HepG2 (cell line): ENCODE results near the gene TMCC1. TPM values are rescaled to one million over a fixed set of nuclear protein-coding genes. Genes with fewer than 3 reads are reported as not detected.

Source experiments
- FOXA1 ChIP-seq, 2 experiments: fragments of 450-650 bp in 1 of 2; sonication (generic) in 1 of 2; formaldehyde crosslinking in 1 of 2; IDR thresholded peaks; 2 replicates each; pipeline versions ENCODE4 v1.4.0 to v1.6.1; 2016 to 2020; ENCODE audit warnings: missing genetic modification reagents in 1 of 2
- HOXA5 ChIP-seq: sonication (generic); formaldehyde crosslinking; IDR thresholded peaks from 2 replicates; pipeline ENCODE4 v1.4.0; 2020; ENCODE audit warnings: missing genetic modification reagents
- KMT2A ChIP-seq: sonication (generic); formaldehyde crosslinking; IDR thresholded peaks from 2 replicates; pipeline ENCODE4 v1.4.0; 2020; ENCODE audit warnings: missing genetic modification reagents
- MAZ ChIP-seq, 2 experiments: sonication (generic) in 1 of 2; formaldehyde crosslinking in 1 of 2; IDR thresholded peaks; 2 replicates each; pipeline versions ENCODE4 v1.5.0 to v1.6.1; 2012 to 2020; ENCODE audit warnings: low read depth in 2 of 2, mild to moderate bottlenecking in 2 of 2, borderline replicate concordance in 1 of 2, improper control_type of control experiment in 1 of 2, low read length in 1 of 2, missing genetic modification reagents in 1 of 2, moderate library complexity in 1 of 2
- NFYB ChIP-seq: sonication (generic); formaldehyde crosslinking; IDR thresholded peaks from 2 replicates; pipeline ENCODE4 v1.4.0; 2020; ENCODE audit warnings: missing genetic modification reagents
- RFX5 ChIP-seq: IDR thresholded peaks from 2 replicates; pipeline ENCODE4 v1.6.1; 2011; ENCODE audit warnings: low read depth, low read length, improper control_type of control experiment
- TBX3 ChIP-seq: fragments of 450-650 bp; IDR thresholded peaks from 2 replicates; pipeline ENCODE4 v1.6.1; 2017; ENCODE audit warnings: antibody characterized with exemption, mild to moderate bottlenecking, inconsistent platforms, borderline replicate concordance
- YEATS2 ChIP-seq: sonication (generic); formaldehyde crosslinking; IDR thresholded peaks from 2 replicates; pipeline ENCODE4 v1.4.0; 2020; ENCODE audit warnings: missing genetic modification reagents, borderline replicate concordance
- YY1 ChIP-seq: IDR thresholded peaks from 2 replicates; pipeline ENCODE4 v1.6.1; 2011; ENCODE audit warnings: low read length, low read depth, moderate library complexity, mild to moderate bottlenecking; ENCODE audit not compliant: insufficient read depth, insufficient replicate concordance
- ZMYM4 ChIP-seq: sonication (generic); formaldehyde crosslinking; IDR thresholded peaks from 2 replicates; pipeline ENCODE4 v1.8.1; 2023; ENCODE audit warnings: mild to moderate bottlenecking, missing genetic modification reagents
- ZNF143 ChIP-seq: sonication (generic); formaldehyde crosslinking; IDR thresholded peaks from 2 replicates; pipeline ENCODE4 v1.4.0; 2020; ENCODE audit warnings: missing genetic modification reagents
- ZNF292 ChIP-seq: sonication (generic); formaldehyde crosslinking; IDR thresholded peaks from 2 replicates; pipeline ENCODE4 v1.8.1; 2022; ENCODE audit warnings: mild to moderate bottlenecking, low read depth, missing genetic modification reagents, borderline replicate concordance
- ZNF354B ChIP-seq: sonication (generic); formaldehyde crosslinking; IDR thresholded peaks from 2 replicates; pipeline ENCODE4 v1.8.0; 2022; ENCODE audit warnings: mild to moderate bottlenecking, missing genetic modification reagents
- ZNF703 ChIP-seq: sonication (generic); formaldehyde crosslinking; IDR thresholded peaks from 2 replicates; pipeline ENCODE4 v1.5.1; 2020; ENCODE audit warnings: missing genetic modification reagents, mild to moderate bottlenecking, moderate library complexity, borderline replicate concordance
- ZNF720 ChIP-seq: sonication (generic); formaldehyde crosslinking; IDR thresholded peaks from 2 replicates; pipeline ENCODE4 v1.4.0; 2020; ENCODE audit warnings: missing genetic modification reagents
- ZNF766 ChIP-seq: sonication (generic); formaldehyde crosslinking; IDR thresholded peaks from 2 replicates; pipeline ENCODE4 v1.5.0; 2020; ENCODE audit warnings: missing genetic modification reagents, borderline replicate concordance
- ZNF883 ChIP-seq: sonication (generic); formaldehyde crosslinking; IDR thresholded peaks from 2 replicates; pipeline ENCODE4 v1.5.1; 2020; ENCODE audit warnings: mild to moderate bottlenecking, missing genetic modification reagents; ENCODE audit errors: not compliant biosample characterization
- polyA plus RNA-seq, 8 experiments: library from polyadenylated mRNA; depleted of rRNA in 3 of 8; stranded (reverse) in 7 of 8; unstranded in 1 of 8; fragments of >200 nt; fragmentation: Illumina TruSeq in 4 of 8; extraction: Trizol in 4 of 8; gene quantifications; 2 replicates each; pipeline versions ENCODE4 v1.2.1 to v1.2.3, GENCODE V29; 2011 to 2016; ENCODE audit warnings: low read depth in 4 of 8, missing spikeins in 1 of 8, mixed read lengths in 1 of 8; ENCODE audit not compliant: insufficient read depth in 1 of 8
- total RNA-seq, 5 experiments: library from RNA; depleted of rRNA; stranded (reverse); fragments of >200 nt; fragmentation: Illumina TruSeq; extraction: Trizol; gene quantifications; 2 replicates each; pipeline ENCODE4 v1.2.3, GENCODE V29; 2016; ENCODE audit warnings: low read depth in 1 of 5
- TF ChIP-seq, protein P1 (sequence below): sonication (generic); formaldehyde crosslinking; IDR thresholded peaks from 2 replicates; pipeline ENCODE4 v1.5.0; 2020; ENCODE audit warnings: missing genetic modification reagents, mild to moderate bottlenecking, borderline replicate concordance

Gene TMCC1
- total and polyA plus RNA-seq, 2 of the 13 experiments (the other 11 are each of a cell fraction or from before 2014, with no cell fraction given), result 12.1 to 264 TPM

DNA sequence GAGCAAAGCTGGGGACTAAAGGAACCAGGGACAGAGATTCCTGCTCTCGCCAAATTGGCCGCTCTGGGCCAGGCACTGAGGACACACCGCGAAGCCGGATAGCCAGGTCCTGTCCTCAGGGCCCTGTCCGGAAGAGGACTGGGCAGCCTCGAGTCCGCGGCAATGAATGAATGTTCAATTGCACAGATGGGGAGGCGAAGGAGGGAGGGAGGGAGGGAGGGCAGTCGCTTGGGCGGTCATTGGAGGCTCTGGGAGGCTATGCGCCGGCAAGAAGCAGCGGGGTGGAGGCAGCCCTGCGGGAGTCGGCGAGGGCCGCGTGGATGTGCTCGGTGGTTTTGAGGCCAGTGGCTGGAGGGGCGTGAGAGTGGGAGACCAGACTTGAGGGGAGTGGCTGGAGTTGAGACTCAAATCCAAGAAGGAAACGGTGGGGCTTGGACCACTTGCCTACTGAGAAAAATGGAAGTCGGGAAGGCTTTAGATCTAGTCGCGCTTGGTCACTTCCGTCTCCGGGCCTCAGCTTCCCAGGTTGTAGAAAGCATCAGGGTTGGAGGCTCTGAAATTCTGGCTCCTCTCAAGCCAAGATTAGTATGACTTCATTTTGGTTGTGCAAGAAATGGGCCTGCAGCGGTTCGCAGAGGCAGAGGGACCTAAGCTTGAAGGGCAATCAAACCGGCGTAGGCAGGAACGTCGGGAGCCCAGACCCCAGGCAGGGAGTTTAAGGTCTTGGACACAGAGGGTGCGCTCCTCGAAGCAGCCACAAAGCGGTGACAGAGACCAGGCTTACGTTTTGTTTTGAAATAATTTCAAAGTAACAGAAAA is 266.0 kb downstream of the TMCC1 start (continued):
- TF ChIP-seq ZNF883, result no peak
- no peak for TF ChIP-seq NFYB
- TF ChIP-seq FOXA1 (IDR thresholded peaks at IDR 0.05), result no peak
- TF ChIP-seq FOXA1 (CRISPR knock-in tag; IDR thresholded peaks at IDR 0.05), result no peak
- no peak for TF ChIP-seq RFX5
- no peak for TF ChIP-seq ZMYM4 (CRISPR knock-in tag)
- no peak for TF ChIP-seq YY1
- 0 out of 2 replicates have a peak, but pooled peaks have one; percentile 65 for TF ChIP-seq ZNF703 (CRISPR knock-in tag)
- TF ChIP-seq ZNF766 (CRISPR knock-in tag), result no peak
- TF ChIP-seq MAZ (IDR thresholded peaks at IDR 0.05; ENCODE audit: borderline replicate concordance, low read depth, low read length), result no peak
- TF ChIP-seq MAZ (CRISPR knock-in tag; IDR thresholded peaks at IDR 0.05; ENCODE audit: low read depth), result no peak
- no peak for TF ChIP-seq ZNF292 (CRISPR knock-in tag)
- TF ChIP-seq, protein P1, sequence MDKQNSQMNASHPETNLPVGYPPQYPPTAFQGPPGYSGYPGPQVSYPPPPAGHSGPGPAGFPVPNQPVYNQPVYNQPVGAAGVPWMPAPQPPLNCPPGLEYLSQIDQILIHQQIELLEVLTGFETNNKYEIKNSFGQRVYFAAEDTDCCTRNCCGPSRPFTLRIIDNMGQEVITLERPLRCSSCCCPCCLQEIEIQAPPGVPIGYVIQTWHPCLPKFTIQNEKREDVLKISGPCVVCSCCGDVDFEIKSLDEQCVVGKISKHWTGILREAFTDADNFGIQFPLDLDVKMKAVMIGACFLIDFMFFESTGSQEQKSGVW (CRISPR knock-in tag), result no peak
- TF ChIP-seq ZNF143 (CRISPR knock-in tag), result no peak
- TF ChIP-seq YEATS2 (CRISPR knock-in tag), result 0 out of 2 replicates have a peak, but pooled peaks have one; percentile 36
- no peak for TF ChIP-seq HOXA5 (CRISPR knock-in tag)
- TF ChIP-seq KMT2A, result no peak
- no peak for TF ChIP-seq ZNF720 (CRISPR knock-in tag)
- no peak for TF ChIP-seq TBX3
- TF ChIP-seq ZNF354B (CRISPR knock-in tag), result no peak
